NCI-H69 (cell line): Measurements from ENCODE around the gene FBN2.
"Not testable (repeated sequence)": the region's sequence is repeated elsewhere in the genome, so short reads cannot be mapped to it uniquely, and the experiment has no call there.

ENCODE experiments used
- DNase-seq: peaks from one replicate; lab custom pipeline; 2025; lab: John Stamatoyannopoulos, UW

FBN2 gene

GRCh38 chr5:128478386-128479368, 59.4 kb downstream of the FBN2 start:
- DNase-seq: no peak

DNA sequence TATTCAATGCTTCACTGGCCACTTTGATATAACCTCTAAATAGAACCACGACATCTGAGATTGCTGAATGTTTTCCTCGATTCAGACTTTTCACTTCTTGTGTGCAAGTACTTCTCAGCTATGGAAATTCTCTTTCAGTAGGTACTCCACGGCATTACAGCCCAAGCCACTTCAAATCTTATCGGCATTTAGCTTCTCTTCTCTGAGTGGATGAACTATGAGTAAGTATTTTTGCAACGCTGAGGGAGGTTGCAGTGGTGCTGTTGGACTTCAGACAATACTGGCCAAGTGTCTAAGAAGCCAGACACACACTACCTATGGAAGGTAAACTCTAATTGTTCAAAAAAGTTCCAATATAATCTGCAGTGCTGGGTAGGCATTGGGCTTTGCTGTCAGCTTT, 60.1 kb downstream of the FBN2 start:
- no peak for DNase-seq

- no peak for DNase-seq
Observed at GRCh38 chr5:128475693-128476092, 62.4 kb downstream of the FBN2 start.

DNA sequence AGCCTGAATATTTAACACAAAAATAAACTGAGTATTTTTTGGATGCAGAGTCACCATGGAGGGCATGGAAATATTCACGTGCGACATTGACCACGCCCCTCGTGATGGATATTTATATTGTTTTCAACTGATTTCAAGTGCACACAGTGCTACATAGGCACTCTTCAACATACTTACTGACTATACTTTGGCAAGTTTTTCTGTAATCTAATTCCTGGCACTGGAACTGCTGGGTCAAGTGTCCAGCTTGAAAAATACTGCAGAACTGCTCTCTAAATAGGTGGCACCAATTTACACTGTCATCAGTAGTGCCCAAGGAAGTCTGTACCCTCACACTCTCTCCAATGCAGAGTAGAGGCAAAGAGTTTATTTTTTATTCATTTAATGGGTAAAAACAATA, 65.1 kb downstream of the FBN2 start:
- no peak for DNase-seq

- no peak for DNase-seq
Observed at GRCh38 chr5:128472036-128472435, 66.0 kb downstream of the FBN2 start.

GRCh38 chr5:128470663-128471062, 67.4 kb downstream of the FBN2 start:
- no peak for DNase-seq

- no peak for DNase-seq
Observed at GRCh38 chr5:128469912-128470311, 68.1 kb downstream of the FBN2 start.

DNA sequence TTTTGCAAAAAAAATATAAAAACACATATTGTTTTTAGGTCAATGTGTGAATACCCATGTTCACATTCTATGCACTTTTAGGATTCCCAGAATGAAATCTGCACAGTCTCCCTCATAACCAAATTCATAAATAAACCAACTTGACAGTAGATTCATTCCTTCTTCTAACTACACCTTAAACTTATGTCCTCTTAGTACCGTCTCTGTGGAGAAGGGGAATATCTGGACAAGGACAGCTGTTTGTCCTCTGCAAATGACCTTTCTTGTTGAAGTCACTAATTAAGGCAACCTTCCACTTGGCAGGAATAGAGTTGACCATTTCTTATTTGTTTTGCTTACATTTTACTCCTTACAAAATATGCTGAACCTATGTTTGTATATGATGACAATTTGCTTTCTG, 71.1 kb downstream of the FBN2 start:
- DNase-seq: no peak

- DNase-seq: no peak
Observed at GRCh38 chr5:128466554-128466953, 71.5 kb downstream of the FBN2 start.

DNA sequence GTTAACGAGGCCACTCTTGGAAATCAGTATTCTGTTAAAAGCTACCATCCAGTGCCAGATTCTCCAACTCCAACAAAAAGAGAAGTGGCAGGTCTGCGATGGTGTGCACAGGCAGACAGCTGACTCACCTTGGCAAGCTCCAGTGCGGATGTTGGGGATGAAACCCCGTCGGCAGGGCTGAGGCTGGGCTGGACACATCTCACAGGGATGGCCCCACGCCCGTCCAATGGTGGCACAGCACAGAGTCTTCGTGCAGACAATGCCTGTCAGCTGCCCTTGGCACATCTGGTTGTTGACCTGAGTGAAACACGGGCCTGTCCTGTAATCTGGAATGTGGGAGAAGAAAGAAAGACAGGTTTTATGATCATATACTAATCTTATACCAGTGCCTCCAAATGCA, 73.4 kb downstream of the FBN2 start:
- no peak for DNase-seq

GRCh38 chr5:128462330-128462729, 75.7 kb downstream of the FBN2 start:
- no peak for DNase-seq

DNA sequence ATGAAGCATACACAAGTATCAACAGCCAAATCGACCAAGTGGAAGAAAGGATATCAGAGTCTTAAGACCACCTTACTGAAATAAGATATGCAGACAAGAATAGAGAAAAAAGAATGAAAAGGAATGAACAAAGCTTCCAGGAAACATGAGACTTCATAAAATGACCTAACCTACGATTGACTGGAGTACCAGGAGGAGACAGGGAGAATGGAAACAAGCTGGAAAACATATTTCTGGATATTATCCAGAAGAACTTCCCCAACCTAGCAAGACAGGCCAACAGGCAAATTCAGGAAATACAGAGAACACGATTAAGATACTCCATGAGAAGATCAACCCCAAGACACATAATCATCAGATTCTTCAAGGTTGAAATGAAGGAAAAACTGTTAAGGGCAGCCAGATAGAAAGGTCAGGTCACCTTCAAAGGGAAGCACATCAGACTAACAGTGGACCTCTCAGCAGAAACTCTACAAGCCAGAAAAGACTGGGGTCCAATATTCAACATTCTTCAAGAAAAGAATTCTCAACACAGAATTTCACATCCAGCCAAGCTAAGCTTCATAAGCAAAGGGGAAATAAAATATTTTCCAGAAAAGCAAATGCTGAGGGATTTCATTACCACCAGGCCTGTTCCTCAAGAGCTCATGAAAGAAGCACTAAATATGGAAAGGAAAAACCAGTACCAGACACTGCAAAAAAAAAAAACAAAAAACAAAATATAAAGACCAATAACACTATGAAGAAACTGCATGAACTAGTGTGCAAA, 80.7 kb downstream of the FBN2 start:
- not testable (repeated sequence) for DNase-seq

DNA sequence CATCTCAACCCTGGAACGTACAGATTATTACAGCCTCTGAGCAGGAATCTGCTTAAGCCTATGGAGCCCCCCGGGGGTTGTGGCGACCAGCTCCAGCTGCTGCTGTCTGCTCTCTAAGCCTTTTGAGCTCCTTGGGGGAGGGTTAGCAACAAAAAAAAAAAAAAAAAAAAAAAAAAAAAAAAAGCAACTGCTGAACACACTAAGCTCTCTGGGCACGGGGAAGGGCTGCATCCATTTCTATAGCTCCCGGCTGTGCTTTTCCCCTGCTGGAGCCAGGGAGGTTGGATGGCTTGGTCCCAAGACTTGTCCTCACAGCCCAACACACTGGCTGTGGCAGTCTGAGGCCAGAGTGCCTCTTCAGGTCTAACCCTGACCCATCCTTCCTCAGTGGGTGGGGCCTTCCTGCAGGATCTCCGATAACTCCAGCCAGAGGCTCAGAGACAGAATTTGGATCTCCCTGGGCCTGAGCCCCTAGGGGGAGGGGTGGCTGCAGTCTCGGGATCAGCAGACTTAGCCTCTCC, 82.1 kb downstream of the FBN2 start:
- DNase-seq: no peak

GRCh38 chr5:128453121-128453520, 84.9 kb downstream of the FBN2 start:
- DNase-seq: no peak

- peak; percentile 19 for DNase-seq
Observed at GRCh38 chr5:128447224-128447623, 90.8 kb downstream of the FBN2 start.

DNA sequence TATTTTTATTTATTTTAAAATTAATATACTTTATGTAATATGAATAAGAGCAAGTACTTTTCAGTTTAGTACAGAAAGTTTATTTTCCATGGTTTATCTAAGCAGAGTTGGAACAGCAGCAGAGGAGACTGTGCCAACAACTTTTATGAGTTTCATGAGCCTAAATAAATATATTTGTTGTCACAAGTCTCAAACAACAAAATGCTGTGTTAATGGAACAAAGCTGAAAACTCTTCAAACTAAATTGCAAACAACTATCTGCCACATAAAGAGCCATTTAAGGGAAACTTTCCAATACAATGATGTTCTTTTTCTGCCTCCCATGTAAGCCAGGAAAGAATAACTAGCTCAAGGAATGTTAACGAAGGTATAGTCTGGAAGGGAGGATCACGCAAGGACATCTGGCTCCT, 96.1 kb downstream of the FBN2 start:
- DNase-seq: no peak

- no peak for DNase-seq
Observed at GRCh38 chr5:128441165-128441564, 96.9 kb downstream of the FBN2 start.

DNA sequence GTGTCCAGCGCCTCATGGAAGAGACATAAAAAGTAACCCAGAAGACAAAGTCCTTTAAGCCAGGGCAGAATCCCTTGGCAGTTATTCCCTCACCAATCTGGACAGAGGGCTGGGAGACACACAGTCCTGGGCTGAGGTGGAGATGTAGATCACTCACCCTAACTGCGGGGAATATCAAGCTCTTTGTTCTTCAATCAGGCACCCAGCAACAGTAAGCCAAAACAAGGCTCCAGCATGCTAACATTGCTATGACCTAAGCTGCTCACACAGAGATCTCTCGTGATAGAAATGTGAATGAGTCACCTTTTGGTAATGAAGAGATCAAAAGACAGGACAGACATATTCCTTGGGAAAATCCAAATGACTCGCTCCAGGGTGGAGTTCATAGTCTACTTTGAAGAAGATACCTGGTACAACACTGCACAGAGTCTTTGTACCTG, 101.3 kb downstream of the FBN2 start:
- DNase-seq: peak; percentile 44

DNA sequence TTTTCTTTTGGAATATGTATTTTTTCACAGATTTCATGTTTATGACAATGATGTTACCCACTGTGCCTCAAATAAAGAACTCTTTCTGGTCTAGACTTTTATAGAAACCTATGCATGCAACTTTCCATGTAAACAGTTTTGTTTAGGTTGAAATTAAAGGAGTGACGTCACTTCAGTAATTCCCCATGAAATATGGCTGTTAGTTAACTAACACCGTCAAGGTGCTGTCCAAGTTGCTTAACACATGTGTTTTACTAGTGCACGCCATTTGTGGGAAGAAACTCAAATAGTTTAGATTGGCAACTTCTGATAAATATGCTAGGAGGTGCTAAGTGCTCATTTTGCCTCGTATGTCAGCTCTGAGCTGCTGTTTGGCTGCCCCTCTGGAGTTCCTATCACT, 102.2 kb downstream of the FBN2 start:
- DNase-seq: no peak

GRCh38 chr5:128434993-128435392, 103.1 kb downstream of the FBN2 start:
- DNase-seq: peak; percentile 40

- DNase-seq: no peak
Observed at GRCh38 chr5:128432913-128433440, 105.1 kb downstream of the FBN2 start.

DNA sequence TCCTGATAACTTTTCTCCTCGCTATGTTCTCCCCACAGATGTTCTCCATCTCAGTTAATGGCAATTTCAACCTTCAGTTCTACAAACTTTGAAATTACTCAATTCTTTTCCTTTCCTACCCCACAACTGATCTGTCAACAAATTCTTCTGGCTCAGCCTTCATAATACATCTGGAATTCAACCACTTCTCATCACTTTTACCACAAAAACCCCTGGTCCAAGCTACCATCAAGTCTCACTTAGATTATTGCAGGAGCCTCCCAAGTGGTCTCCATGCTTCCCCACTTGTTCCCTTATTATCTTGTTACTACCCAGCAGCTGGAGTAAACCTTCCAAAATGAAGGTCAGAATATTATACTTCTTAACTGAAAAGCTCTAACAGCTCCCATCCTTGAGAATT, 110.1 kb downstream of the FBN2 start:
- no peak for DNase-seq
